Islet precursor cell (in vitro differentiated cells): ENCODE results near the gene SLC41A3.
"Not testable (repeated sequence)": the region's sequence is repeated elsewhere in the genome, so short reads cannot be mapped to it uniquely, and the experiment has no call there.

ENCODE experiments used
- DNase-seq: peaks from one replicate; pipeline ENCODE4 v3.0.0-alpha.2; 2018

SLC41A3 gene

GRCh38 chr3:126080970-126081369 lies 3.0 kb downstream of the SLC41A3 start:
- no peak for DNase-seq

- DNase-seq = no peak
These were observed 5.1 kb downstream of the SLC41A3 start for GRCh38 chr3:126078866-126079265.

GRCh38 chr3:126077754-126078153 lies 6.2 kb downstream of the SLC41A3 start:
- no peak for DNase-seq

- DNase-seq = no peak
These were observed 7.8 kb downstream of the SLC41A3 start for GRCh38 chr3:126076140-126076539.

GRCh38 chr3:126070146-126070545 lies 13.8 kb downstream of the SLC41A3 start:
- DNase-seq = no peak

- DNase-seq = no peak
These were observed 16.0 kb downstream of the SLC41A3 start for GRCh38 chr3:126067959-126068358.

- not testable (repeated sequence) for DNase-seq
These were observed 17.2 kb downstream of the SLC41A3 start for GRCh38 chr3:126066676-126067075.

GRCh38 chr3:126065876-126066275 lies 18.0 kb downstream of the SLC41A3 start:
- no peak for DNase-seq

- DNase-seq = no peak
These were observed 19.2 kb downstream of the SLC41A3 start for GRCh38 chr3:126064627-126065258.

GRCh38 chr3:126063358-126063965 lies 20.5 kb downstream of the SLC41A3 start:
- DNase-seq = no peak

GRCh38 chr3:126061301-126062032 lies 22.5 kb downstream of the SLC41A3 start:
- DNase-seq = no peak

GRCh38 chr3:126060613-126061145 lies 23.2 kb downstream of the SLC41A3 start:
- DNase-seq = no peak

GRCh38 chr3:126058666-126059065 lies 25.3 kb downstream of the SLC41A3 start:
- DNase-seq = no peak

GRCh38 chr3:126057936-126058335 lies 26.0 kb downstream of the SLC41A3 start:
- no peak for DNase-seq

GRCh38 chr3:126057501-126057819 lies 26.5 kb downstream of the SLC41A3 start:
- no peak for DNase-seq

- peak; percentile 71 for DNase-seq
These were observed 27.0 kb downstream of the SLC41A3 start for GRCh38 chr3:126056681-126057500.

- DNase-seq = no peak
These were observed 27.8 kb downstream of the SLC41A3 start for GRCh38 chr3:126056088-126056487.

- no peak for DNase-seq
These were observed 29.1 kb downstream of the SLC41A3 start for GRCh38 chr3:126054870-126055269.

GRCh38 chr3:126053949-126054569 lies 29.9 kb downstream of the SLC41A3 start:
- DNase-seq = no peak

GRCh38 chr3:126053513-126053912 lies 30.4 kb downstream of the SLC41A3 start:
- no peak for DNase-seq

- DNase-seq = no peak
These were observed 31.5 kb downstream of the SLC41A3 start for GRCh38 chr3:126052196-126053058.

GRCh38 chr3:126051741-126052140 lies 32.2 kb downstream of the SLC41A3 start:
- DNase-seq = no peak
